ENCODE data around the gene P3H3.
"Not testable (repeated sequence)": the region's sequence is repeated elsewhere in the genome, so short reads cannot be mapped to it uniquely, and the experiment has no call there.

Gene P3H3

GRCh38 chr12:6883252-6883651, 55.0 kb downstream of the P3H3 start:
- Histone ChIP-seq H3K9ac (ENCODE audit: low read length) (no peak overlapping the region), H3K36me3 (ENCODE audit: control insufficient read depth, insufficient read depth, low read length) (no peaks in the 10 kb centered on the region), H3K9me3 (ENCODE audit: control insufficient read depth, low read length) (no peaks in the 10 kb centered on the region), H3K4me3 (ENCODE audit: low read length) (no peak overlapping the region), H3K27me3 (ENCODE audit: control insufficient read depth, insufficient read depth, low read length) (no peaks in the 10 kb centered on the region), H3K4me1 (ENCODE audit: control insufficient read depth, insufficient read depth, low read length) (peaks cover 5% of the 10 kb centered on the region)

DNA sequence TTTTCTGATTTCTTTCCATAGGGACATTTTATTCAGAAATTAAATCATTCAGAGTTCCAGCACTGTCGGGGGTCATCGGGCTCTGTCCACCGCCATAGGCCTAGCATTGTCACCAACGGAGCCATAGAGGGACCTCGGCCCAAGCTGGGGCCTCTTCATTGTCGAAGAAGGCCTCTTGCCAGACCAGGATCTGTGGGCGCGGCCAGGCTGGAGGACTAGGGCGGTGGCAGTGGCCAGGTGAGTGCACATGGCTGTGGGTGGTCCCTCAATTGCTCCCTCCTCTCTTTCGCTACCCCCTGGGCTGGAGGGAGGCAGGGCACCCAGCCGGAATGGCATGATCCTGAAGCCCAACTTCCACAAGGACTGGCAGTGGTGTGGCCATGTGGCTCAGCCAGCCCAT, 55.5 kb downstream of the P3H3 start:
- Histone ChIP-seq H3K27me3 (ENCODE audit: control insufficient read depth, insufficient read depth, low read length) (no peaks in the 10 kb centered on the region), H3K4me1 (ENCODE audit: control insufficient read depth, insufficient read depth, low read length) (peaks cover 5% of the 10 kb centered on the region), H3K4me3 (ENCODE audit: low read length) (no peak overlapping the region), H3K36me3 (ENCODE audit: control insufficient read depth, insufficient read depth, low read length) (no peaks in the 10 kb centered on the region), H3K9me3 (ENCODE audit: control insufficient read depth, low read length) (no peaks in the 10 kb centered on the region), H3K9ac (ENCODE audit: low read length) (no peak overlapping the region)

DNA sequence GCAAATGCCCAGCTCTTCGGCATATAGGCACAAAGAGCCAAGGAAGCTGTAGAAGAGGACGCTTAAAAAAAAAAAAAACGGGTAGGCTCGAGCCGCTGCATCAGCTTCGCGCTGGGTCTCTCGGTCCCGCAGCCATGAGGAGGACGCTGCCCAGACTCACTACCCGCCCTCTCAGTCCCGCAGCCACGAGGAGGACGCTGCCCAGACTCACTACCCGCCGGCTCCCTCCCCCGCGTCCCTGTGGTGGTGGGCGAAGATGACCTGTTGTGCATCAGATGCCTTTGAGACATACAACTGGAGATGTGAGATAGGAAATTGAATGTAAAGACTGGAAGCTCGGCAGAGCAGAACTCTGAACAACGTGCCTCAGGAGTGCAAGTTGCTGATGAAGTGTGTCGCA, 56.3 kb downstream of the P3H3 start:
- Histone ChIP-seq H3K4me1 (ENCODE audit: control insufficient read depth, insufficient read depth, low read length) (peaks cover 5% of the 10 kb centered on the region), H3K4me3 (ENCODE audit: low read length) (no peak overlapping the region), H3K36me3 (ENCODE audit: control insufficient read depth, insufficient read depth, low read length) (no peaks in the 10 kb centered on the region), H3K27me3 (ENCODE audit: control insufficient read depth, insufficient read depth, low read length) (no peaks in the 10 kb centered on the region), H3K9ac (ENCODE audit: low read length) (no peak overlapping the region), H3K9me3 (ENCODE audit: control insufficient read depth, low read length) (no peaks in the 10 kb centered on the region)

- H3K4me3 ChIP-seq (ENCODE audit: low read length); H3K9ac ChIP-seq (ENCODE audit: low read length); H3K9me3 ChIP-seq (ENCODE audit: control insufficient read depth, low read length); H3K4me1 ChIP-seq (ENCODE audit: control insufficient read depth, insufficient read depth, low read length); H3K27me3 ChIP-seq (ENCODE audit: control insufficient read depth, insufficient read depth, low read length); H3K36me3 ChIP-seq (ENCODE audit: control insufficient read depth, insufficient read depth, low read length): not testable (repeated sequence)
Observed at GRCh38 chr12:6886206-6886999, 58.2 kb downstream of the P3H3 start.

DNA sequence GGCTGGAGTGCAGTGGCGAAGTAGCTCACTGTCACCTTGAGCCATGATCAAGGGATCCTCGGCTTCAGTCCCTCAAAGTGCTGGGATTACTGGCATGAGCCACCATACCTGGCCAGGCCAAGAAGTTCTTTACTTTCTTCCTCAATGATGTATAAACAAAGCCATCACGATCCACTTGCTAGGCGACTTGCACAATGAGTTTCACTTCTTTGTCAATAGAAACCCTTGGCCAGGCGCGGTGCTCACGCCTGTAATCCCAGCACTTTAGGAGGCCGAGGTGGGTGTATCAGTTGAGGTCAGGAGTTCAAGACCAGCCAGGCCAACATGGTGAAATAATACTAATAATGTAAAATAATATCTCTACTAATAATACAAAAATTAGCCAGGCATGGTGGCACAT, 59.3 kb downstream of the P3H3 start:
- no peak overlapping the region for H3K9ac ChIP-seq (ENCODE audit: low read length)
- no peak overlapping the region for H3K4me3 ChIP-seq (ENCODE audit: low read length)
- peaks cover 12% of the 10 kb centered on the region for H3K4me1 ChIP-seq (ENCODE audit: control insufficient read depth, insufficient read depth, low read length)
- no peaks in the 10 kb centered on the region for H3K9me3 ChIP-seq (ENCODE audit: control insufficient read depth, low read length)
- no peaks in the 10 kb centered on the region for H3K36me3 ChIP-seq (ENCODE audit: control insufficient read depth, insufficient read depth, low read length)
- H3K27me3 ChIP-seq (ENCODE audit: control insufficient read depth, insufficient read depth, low read length) = no peaks in the 10 kb centered on the region

DNA sequence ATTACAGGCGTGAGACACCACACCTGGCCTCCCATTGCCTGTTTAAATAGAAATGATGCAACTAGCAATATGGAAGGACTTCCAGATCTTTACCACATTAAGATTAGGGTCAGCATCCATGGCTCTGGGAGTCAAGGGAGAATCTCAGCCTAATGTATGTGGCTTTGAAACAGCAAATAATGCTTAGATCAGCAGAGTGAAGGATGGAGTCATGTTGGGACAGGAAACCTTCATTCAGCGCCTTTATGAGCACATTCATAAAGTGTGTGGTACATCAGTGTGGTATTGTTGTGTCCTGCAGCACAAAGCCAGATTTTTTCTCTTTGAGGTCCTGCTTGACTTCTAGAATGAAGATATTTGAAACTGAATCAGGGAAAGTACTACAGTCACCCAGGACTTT, 60.2 kb downstream of the P3H3 start:
- Histone ChIP-seq H3K4me1 (ENCODE audit: control insufficient read depth, insufficient read depth, low read length) (peaks cover 12% of the 10 kb centered on the region), H3K9ac (ENCODE audit: low read length) (no peak overlapping the region), H3K36me3 (ENCODE audit: control insufficient read depth, insufficient read depth, low read length) (no peaks in the 10 kb centered on the region), H3K9me3 (ENCODE audit: control insufficient read depth, low read length) (no peaks in the 10 kb centered on the region), H3K27me3 (ENCODE audit: control insufficient read depth, insufficient read depth, low read length) (no peaks in the 10 kb centered on the region), H3K4me3 (ENCODE audit: low read length) (no peak overlapping the region)

DNA sequence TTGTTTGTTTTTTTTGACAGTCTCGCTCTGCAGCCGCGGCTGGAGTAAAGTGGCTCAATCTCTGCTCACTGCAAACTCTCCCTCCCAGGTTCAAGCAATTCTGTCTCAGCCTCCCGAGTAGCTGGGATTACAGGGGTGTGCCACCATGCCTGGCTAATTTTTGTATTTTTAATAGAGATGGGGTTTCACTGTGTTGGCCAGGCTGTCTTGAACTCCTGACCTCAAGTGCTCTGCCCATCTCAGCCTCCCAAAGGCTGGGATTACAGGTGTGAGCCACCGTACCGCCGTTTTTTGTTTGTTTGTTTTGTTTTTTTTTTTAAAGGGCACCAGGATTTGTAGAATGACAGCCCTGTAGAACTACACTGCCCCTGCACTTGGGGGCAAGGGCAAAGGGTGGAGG, 60.6 kb downstream of the P3H3 start:
- not testable (repeated sequence) for H3K9ac ChIP-seq (ENCODE audit: low read length); H3K36me3 ChIP-seq (ENCODE audit: control insufficient read depth, insufficient read depth, low read length); H3K4me3 ChIP-seq (ENCODE audit: low read length); H3K9me3 ChIP-seq (ENCODE audit: control insufficient read depth, low read length); H3K27me3 ChIP-seq (ENCODE audit: control insufficient read depth, insufficient read depth, low read length)
- peaks cover 12% of the 10 kb centered on the region for H3K4me1 ChIP-seq (ENCODE audit: control insufficient read depth, insufficient read depth, low read length)
